PC-3 (cell line): ENCODE results near the gene LBP. TPM values are rescaled to one million over a fixed set of nuclear protein-coding genes. Genes with fewer than 3 reads are reported as not detected.

Source experiments
- ATAC-seq: fragments of 200-7000 bp; cut with Tn5 transposase; 2 replicates; pipeline ENCODE4 v1.9.1; 2020; ENCODE audit warnings: mild to moderate bottlenecking, moderate library complexity
- BruUV-seq: library from RNA; stranded (reverse); fragments of 400-500 nt; replicated peaks from 2 replicates; lab custom pipeline; 2021; lab: Mats Ljungman, UMichigan
- CTCF ChIA-PET: fragments of 300-600 bp; sonication (Branson Sonifier 250); formaldehyde crosslinking; loops from one replicate; lab custom pipeline; 2022; ENCODE audit warnings: antibody characterized with exemption; lab: Charles Lee
- POLR2A ChIA-PET: fragments of 300-600 bp; sonication (Branson Sonifier 250); formaldehyde crosslinking; loops from one replicate; lab custom pipeline; 2022; ENCODE audit warnings: antibody characterized with exemption; ENCODE audit not compliant: unreplicated experiment; lab: Charles Lee
- DNase-seq: peaks from one replicate; pipeline ENCODE4 v3.0.0-alpha.2; 2015
- H2AFZ ChIP-seq: fragments of 300-600 bp; sonication (generic); 2 replicates; pipeline ENCODE4 v1.6.0; 2016; ENCODE audit warnings: antibody characterized with exemption, low read length
- H3F3A ChIP-seq: fragments of 300-600 bp; sonication (generic); one replicate; pipeline ENCODE4 v1.6.0; 2017; ENCODE audit warnings: antibody characterized with exemption, low read length, control low read depth, mild to moderate bottlenecking; ENCODE audit not compliant: unreplicated experiment
- H3K27ac ChIP-seq: fragments of 300-600 bp; sonication (generic); 2 replicates; pipeline ENCODE4 v1.5.1; 2016; ENCODE audit warnings: mild to moderate bottlenecking, low read length
- H3K27me3 ChIP-seq: fragments of 300-600 bp; sonication (generic); 2 replicates; pipeline ENCODE4 v1.6.1; 2016; ENCODE audit warnings: low read length, mixed read lengths
- H3K36me3 ChIP-seq: fragments of 300-600 bp; sonication (generic); 2 replicates; pipeline ENCODE4 v1.6.1; 2016; ENCODE audit warnings: low read depth, mixed run types, low read length, mixed read lengths
- H3K4me1 ChIP-seq: fragments of 300-600 bp; sonication (generic); 2 replicates; pipeline ENCODE4 v1.5.1; 2016; ENCODE audit warnings: low read length; ENCODE audit not compliant: insufficient read depth
- H3K4me2 ChIP-seq: fragments of 300-600 bp; sonication (generic); 2 replicates; pipeline ENCODE4 v1.6.0; 2016; ENCODE audit warnings: low read length
- H3K4me3 ChIP-seq: fragments of 300-600 bp; sonication (generic); 2 replicates; pipeline ENCODE4 v1.5.1; 2016; ENCODE audit warnings: mild to moderate bottlenecking, low read length, mixed read lengths
- H3K79me2 ChIP-seq: fragments of 300-600 bp; sonication (generic); 2 replicates; pipeline ENCODE4 v1.6.1; 2017; ENCODE audit warnings: low read length, mixed read lengths
- H3K9ac ChIP-seq: fragments of 300-600 bp; sonication (generic); 2 replicates; pipeline ENCODE4 v1.6.0; 2016; ENCODE audit warnings: mild to moderate bottlenecking, low read length
- H3K9me2 ChIP-seq: fragments of 300-600 bp; sonication (generic); replicated peaks from 2 replicates; pipeline ENCODE4 v1.6.1; 2016; ENCODE audit warnings: mixed run types, low read length, mixed read lengths
- H3K9me3 ChIP-seq: fragments of 300-600 bp; sonication (generic); 2 replicates; pipeline ENCODE4 v1.6.1; 2016; ENCODE audit warnings: low read length, mixed read lengths
- H4K20me1 ChIP-seq: fragments of 300-600 bp; sonication (generic); 2 replicates; pipeline ENCODE4 v1.6.1; 2016; ENCODE audit warnings: low read length, mixed read lengths
- EZH2 ChIP-seq: fragments of 300-600 bp; sonication (generic); IDR thresholded peaks from one replicate; pipeline ENCODE4 v1.6.1; 2017; ENCODE audit warnings: antibody characterized with exemption, mild to moderate bottlenecking, low read length; ENCODE audit not compliant: unreplicated experiment
- EZH2phosphoT487 ChIP-seq: fragments of 300-600 bp; sonication (generic); IDR thresholded peaks from 2 replicates; pipeline ENCODE4 v1.6.1; 2018; ENCODE audit warnings: mild to moderate bottlenecking, antibody characterized with exemption, low read length, borderline replicate concordance
- intact Hi-C: fragments of 100-400 bp; cut with micrococcal nuclease; formaldehyde crosslinking; loops from 2 replicates; pipeline ENCODE4 v1.9.0; 2023
- total RNA-seq: library from RNA; depleted of rRNA; stranded (reverse); fragments of >200 nt; gene quantifications from 2 replicates; pipeline ENCODE4 v1.2.3, GENCODE V29; 2014
- TF ChIP-seq, protein P1 (sequence below): fragments of 300-600 bp; sonication (generic); conservative IDR thresholded peaks from 2 replicates; pipeline ENCODE4 v1.5.1; 2017; ENCODE audit warnings: antibody characterized with exemption, low read depth, mild to moderate bottlenecking, low read length

The LBP gene
- total RNA-seq, 1 experiment from 2014 or later = not detected

DNA sequence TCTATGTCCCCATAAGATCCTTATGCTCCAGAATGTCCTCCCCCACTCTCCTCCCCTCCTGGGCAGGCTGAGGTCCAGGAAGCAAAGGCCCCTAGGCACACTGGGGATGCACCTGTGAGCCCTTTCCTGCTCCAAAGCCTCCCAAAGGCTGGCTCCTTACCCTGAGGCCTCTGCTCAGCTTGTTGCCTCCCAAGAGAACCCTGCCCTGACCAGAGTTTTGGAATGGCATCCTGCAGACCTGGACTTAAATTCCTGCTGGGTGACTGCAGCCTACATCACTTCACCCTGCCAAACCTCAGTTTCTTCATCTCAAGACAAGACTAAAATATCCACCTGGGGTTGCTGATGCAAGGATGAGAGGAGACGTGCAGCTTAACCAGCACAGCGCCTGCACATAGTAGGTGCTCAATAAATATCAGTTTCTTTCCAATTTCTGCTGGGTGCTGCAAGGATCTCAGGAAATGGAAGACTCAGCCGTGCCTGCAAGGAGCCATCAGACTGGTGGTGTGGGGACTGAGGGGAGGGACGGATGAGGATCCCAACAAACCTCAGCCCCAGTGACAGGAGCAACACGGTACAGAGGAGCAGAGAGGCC is 2.1 kb upstream of the LBP start:
- Histone ChIP-seq H2AFZ (no peak overlapping the region), H3K9me3 (no peaks in the 10 kb centered on the region), H3K4me1 (no peaks in the 10 kb centered on the region), H4K20me1 (no peaks in the 10 kb centered on the region), H3K9ac (no peak overlapping the region), H3K79me2 (no peaks in the 10 kb centered on the region), H3K4me3 (no peak overlapping the region), H3K36me3 (no peaks in the 10 kb centered on the region), H3F3A (no peaks in the 10 kb centered on the region), H3K27ac (no peak overlapping the region), H3K27me3 (no peaks in the 10 kb centered on the region), H3K9me2 (no peaks in the 10 kb centered on the region), H3K4me2 (no peak overlapping the region)
- ChIA-PET CTCF (no interaction called here), POLR2A (no interaction called here)
- no peak for TF ChIP-seq EZH2
- TF ChIP-seq, protein P1, sequence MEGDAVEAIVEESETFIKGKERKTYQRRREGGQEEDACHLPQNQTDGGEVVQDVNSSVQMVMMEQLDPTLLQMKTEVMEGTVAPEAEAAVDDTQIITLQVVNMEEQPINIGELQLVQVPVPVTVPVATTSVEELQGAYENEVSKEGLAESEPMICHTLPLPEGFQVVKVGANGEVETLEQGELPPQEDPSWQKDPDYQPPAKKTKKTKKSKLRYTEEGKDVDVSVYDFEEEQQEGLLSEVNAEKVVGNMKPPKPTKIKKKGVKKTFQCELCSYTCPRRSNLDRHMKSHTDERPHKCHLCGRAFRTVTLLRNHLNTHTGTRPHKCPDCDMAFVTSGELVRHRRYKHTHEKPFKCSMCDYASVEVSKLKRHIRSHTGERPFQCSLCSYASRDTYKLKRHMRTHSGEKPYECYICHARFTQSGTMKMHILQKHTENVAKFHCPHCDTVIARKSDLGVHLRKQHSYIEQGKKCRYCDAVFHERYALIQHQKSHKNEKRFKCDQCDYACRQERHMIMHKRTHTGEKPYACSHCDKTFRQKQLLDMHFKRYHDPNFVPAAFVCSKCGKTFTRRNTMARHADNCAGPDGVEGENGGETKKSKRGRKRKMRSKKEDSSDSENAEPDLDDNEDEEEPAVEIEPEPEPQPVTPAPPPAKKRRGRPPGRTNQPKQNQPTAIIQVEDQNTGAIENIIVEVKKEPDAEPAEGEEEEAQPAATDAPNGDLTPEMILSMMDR = no peak
- TF ChIP-seq EZH2phosphoT487 = no peak
- intact Hi-C loops = no loop called here
- no TSS peak for BruUV-seq
- DNase-seq (no peak), ATAC-seq (no peak)

- CTCF ChIA-PET = interaction anchor here (0.5 kb wide), 1 partner anchor 11 kb away, joined by 3 read pairs; no protein-coding TSS in a partner anchor
- Histone ChIP-seq H3K27ac (no peak overlapping the region), H3K9me3 (no peaks in the 10 kb centered on the region), H4K20me1 (no peaks in the 10 kb centered on the region), H3K9ac (no peak overlapping the region), H3K4me2 (no peak overlapping the region), H3F3A (no peaks in the 10 kb centered on the region), H3K36me3 (no peaks in the 10 kb centered on the region), H3K27me3 (no peaks in the 10 kb centered on the region), H3K79me2 (no peaks in the 10 kb centered on the region), H3K4me3 (no peak overlapping the region), H3K9me2 (no peaks in the 10 kb centered on the region), H2AFZ (no peak overlapping the region), H3K4me1 (no peaks in the 10 kb centered on the region)
- no TSS peak for BruUV-seq
- TF ChIP-seq EZH2 (no peak), EZH2phosphoT487 (no peak)
- TF ChIP-seq, protein P1 = no peak
- DNase-seq (no peak), ATAC-seq (no peak)
- POLR2A ChIA-PET = no interaction called here
- intact Hi-C loops = no loop called here
Observed at GRCh38 chr20:38345643-38346042, 639 bp upstream of the LBP start.

DNA sequence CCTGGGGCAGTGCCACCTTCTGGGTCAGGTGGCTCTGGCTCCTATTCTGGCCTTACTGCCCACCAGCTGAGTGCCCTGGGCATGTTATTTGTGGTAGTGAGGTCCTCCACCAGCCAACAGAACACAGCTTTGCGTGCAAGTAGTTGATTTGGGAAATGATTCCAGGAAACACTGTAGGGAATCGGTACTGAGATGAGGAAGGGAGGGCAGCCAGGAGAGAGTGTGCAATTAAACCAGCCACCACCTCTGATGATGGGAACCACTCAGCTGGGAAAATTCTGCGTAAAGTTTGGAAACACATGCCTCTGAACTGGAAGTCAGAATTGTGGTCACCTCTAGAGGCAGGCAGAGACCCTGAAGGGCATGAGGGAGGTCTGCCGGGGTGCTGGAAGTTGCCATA is 459 bp downstream of the LBP start:
- Histone ChIP-seq H2AFZ (no peak overlapping the region), H3K4me2 (no peak overlapping the region), H3K79me2 (no peaks in the 10 kb centered on the region), H3K9ac (no peak overlapping the region), H3K4me1 (no peaks in the 10 kb centered on the region), H3K9me3 (no peaks in the 10 kb centered on the region), H3K9me2 (no peaks in the 10 kb centered on the region), H3K4me3 (no peak overlapping the region), H4K20me1 (no peaks in the 10 kb centered on the region), H3K36me3 (no peaks in the 10 kb centered on the region), H3K27me3 (no peaks in the 10 kb centered on the region), H3F3A (no peaks in the 10 kb centered on the region), H3K27ac (no peak overlapping the region)
- BruUV-seq = no TSS peak
- intact Hi-C loops = no loop called here
- ChIA-PET CTCF (no interaction called here), POLR2A (no interaction called here)
- ATAC-seq (no peak), DNase-seq (no peak)
- TF ChIP-seq EZH2phosphoT487 (no peak), EZH2 (no peak)
- TF ChIP-seq, protein P1 = no peak
